GM21390 (cell line): ENCODE measurements around the gene MED22.
"Not testable (repeated sequence)": the region's sequence is repeated elsewhere in the genome, so short reads cannot be mapped to it uniquely, and the experiment has no call there.

Experiments
- ATAC-seq: cut with Tn5 transposase; IDR thresholded peaks from one replicate; pipeline ENCODE4 v1.9.1; 2021; ENCODE audit not compliant: unreplicated experiment

The MED22 gene

DNA sequence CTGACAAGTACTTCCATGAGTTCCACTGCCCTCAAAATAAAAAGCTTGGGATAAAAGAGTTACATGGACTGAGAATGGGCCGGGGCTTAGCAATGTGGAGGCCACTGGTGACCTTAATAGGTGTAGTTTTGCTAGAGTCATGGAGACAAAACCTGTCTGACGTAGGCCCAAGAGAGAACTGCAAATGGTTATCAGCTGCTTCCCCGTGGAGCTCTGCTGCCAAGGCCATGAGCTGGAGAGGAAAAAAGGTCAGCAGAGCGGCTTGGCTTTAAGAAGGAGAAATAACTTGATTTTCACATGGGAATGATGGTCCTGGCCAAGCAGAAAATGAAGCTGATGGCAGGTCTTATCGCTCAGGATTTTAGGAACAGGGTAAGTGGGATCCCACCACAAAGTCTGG lies 8.3 kb downstream of the MED22 start:
- ATAC-seq = no peak

DNA sequence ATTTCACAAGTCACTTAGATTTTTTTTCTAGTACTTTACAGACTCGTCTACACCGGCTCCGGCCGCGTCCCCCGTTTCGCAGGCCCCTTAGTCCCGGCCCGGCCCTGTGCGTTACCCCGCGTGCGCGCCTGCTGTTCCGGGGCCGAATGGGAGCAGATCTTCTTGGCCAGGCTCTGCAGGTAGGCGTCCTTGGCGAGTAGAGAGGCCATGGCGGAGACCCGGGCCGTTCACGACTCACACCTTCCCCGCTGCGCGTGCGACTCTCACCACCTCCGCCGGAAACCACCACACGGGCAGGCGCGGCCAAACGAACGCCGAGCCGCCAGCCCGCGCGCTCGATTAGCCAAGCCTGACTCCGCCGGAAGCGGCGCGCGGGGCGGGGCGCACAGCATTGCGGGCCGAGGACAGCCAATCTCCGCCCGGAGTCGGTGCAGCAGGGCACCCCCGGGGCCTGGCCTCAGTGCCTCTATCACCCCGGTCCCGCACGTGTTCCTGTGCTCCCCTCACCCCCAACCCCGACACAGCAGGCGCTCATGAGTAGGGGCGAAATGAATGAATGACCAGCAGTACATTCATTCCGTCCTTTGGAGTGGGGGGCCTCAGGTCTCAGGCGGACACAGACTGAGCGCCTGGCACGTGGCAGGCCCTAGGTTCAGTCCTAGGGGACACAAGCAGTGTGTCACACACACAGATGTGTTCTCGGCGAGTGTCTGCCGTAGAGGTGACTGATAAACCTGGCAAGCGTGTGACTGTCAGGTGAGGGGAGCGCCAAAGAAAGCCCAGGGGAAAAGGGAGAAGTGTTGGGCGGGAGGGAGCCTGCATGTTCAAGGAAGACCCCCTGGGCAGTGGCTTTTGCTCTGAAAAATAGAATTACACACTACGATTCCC lies 11.8 kb downstream of the MED22 start, which contains the start of gene SURF6:
TSS of gene SURF6 (minus strand) at position 265 of the 888 bp plus-strand sequence. CDS start at position 209, 56 bp downstream.
- peak; percentile 86 for ATAC-seq

DNA sequence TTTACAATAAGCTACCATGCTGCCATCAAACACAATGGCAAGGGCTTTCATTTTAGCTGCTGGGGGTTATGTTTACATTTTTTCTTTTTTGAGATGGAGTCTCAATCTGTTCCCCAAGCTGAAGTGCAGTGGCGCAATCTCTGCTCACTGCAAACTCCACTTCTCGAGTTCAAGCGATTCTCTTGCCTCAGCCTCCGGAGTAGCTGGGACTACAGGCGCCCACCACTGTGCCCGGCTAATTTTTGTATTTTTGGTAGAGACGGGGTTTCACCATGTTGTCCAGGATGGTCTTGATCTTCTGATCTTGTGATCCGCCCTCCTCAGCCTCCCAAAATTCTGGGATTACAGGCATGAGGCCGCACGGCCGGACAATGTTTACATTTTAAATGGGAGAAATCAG lies 13.0 kb downstream of the MED22 start:
- not testable (repeated sequence) for ATAC-seq

DNA sequence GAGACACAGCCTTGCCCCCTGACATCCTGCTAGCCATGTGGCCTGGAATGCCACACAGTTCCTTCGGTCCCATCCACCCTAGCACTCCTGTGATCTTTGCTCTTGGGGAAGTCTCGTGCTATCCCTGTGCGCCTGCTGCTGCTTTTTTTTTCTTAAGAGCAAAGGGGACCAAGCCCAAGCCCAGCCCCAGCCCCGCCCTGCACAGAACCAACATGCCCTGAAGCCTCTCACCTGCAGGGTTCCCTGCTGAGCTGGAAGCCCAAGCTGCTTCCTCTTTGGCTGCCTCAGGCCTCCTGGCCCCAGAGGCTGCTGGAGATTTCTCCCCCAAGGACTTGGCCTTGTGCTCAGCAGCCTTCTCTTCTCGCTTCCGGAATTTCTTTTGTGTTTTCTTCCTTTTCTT lies 13.8 kb downstream of the MED22 start:
- ATAC-seq = no peak

DNA sequence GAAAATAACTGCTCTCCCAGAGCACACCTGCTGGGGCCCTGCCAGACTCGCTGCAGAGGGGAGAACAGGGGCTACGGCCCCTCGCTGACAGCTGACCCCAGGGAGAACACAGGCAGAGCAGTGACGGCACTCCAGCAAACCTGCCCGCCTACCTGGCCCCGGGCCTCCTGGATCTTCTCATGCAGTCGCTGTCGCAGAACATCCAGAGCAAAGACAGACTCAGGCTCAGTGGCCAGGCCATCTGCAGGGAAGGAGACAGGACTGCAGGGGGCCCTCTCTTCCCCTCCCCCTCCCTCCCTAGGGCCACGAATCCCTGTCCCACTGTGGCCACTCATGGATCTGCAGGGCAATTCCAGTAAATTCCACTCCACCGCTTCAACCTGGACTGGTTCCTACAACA lies 14.4 kb downstream of the MED22 start:
- no peak for ATAC-seq

DNA sequence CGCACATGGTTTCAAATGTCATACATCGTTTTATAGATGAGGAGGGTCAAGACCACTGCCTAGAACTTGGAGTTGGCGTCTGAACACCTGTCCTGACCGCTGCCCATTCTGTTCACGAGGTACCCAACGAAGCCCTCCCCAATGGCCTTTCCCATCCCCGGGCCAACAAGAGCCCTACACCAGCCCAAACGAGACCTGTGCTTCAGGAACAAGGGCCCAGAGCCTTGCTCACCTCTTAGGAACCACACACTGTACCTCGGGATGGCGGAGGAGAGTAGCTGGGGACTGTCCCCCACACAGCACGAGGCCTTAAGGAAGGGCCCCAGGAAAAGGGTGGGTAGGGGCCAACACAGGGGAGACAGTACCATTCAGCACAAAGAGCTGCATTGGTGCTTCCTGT lies 14.9 kb downstream of the MED22 start:
- ATAC-seq = no peak

DNA sequence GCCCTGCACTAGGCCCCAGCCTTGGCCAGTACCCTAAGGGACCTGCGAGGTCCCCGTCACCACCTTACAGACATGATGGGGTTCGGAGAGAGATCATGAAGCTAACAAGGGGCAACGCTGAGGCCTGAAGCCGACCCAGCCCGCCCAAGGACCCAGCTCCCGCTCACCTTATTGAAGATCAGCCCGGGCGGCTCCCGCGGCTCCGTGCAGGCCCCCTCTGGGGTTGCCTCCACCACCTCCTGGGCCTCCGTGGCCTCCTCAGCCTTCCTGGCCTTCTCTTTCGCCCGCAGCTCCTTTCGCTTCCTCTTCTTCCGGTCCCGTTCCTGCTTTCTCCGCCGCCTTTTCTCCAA lies 15.6 kb downstream of the MED22 start:
- no peak for ATAC-seq

DNA sequence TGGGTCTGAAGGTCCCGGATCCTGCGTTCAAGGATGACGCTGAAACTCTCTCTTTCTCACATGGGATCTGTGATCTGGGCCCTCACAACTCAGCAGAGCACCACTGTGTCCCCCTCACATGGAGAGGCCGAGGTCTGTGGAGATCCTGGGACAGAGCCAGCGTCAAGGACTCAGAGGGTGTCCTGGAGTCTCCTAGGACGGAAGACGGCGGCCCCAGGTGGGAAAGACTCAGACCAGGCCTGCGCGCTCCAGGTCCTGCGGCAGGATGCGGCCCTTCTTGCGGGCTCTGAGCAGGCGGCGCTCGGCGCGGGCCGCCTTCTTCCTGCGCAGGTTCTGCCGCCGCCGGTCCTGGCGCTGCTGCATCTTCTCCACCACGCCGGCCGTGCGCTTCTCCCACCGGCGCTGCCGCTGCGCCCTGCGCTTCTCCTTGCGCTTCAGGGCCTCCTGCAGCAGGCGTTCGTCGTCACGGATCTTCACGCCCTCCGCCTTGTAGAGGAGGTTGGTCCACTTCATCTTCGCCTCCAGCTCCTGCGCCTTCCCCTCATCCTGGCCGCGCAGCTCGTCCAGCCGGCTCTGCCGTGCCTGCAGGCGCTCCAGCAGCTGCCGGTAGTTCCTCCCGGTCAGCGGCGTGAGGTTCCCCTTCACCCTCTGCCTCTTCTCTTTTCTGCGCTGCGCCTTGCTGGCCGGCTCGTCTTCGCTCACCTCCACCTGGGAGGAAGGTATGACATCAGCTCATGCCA lies 16.1 kb downstream of the MED22 start:
- ATAC-seq = no peak

DNA sequence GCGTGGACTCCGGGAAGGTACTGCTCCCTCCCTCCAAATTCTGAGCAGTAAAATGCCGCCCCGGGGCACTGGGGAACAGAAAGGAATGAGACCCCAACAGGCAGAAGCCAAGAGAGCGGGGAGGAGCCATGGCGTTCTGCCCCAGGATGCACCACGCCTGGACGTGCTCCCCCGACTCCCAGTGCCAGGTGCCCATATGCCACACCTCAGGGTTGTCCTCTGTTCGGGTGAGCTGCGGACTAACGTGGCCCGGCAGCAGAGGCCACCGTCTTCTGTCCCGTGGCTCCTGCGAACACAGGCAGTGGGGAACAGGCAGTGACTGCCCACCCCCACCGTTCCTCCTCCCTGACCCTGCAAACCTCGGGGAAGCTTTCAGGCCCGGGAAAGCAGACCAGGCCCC lies 16.7 kb downstream of the MED22 start:
- ATAC-seq = no peak

DNA sequence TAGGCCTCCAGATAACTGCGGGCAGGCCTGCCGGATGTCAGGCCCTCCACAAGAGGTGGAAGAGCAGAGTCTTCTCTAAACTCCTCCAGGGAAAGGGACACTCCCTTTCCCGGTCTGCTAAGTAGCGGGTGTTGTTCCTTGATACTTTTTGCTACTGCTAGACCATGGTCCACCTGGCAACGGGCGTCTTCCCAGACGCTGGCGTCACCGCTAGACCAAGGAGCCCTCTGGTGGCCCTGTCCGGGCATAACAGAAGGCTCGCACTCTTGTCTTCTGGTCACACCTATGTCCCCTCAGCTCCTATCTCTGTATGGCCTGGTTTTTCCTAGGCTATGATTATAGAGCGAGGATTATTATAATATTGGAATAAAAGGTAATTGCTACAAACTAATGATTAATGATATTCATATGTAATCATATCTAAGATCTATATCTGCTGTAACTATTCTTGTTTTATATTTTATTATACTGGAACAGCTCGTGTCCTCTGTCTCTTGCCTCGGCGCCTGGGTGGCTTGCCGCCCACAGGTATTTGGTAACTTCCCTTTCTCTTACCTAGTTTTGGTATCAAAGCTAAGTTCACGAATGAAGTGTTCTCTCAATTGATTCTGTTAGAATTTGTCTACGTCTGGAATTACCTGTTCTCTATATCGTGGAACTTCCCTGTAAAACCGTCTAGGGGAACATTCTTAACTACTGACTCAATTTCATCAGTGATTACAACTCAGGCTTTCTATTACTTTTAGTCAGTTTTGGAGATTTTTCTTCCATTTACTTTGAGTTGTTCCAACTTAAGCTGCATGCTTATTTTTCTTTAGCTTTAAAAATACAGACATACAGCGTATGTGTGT lies 18.4 kb downstream of the MED22 start:
- not testable (repeated sequence) for ATAC-seq

DNA sequence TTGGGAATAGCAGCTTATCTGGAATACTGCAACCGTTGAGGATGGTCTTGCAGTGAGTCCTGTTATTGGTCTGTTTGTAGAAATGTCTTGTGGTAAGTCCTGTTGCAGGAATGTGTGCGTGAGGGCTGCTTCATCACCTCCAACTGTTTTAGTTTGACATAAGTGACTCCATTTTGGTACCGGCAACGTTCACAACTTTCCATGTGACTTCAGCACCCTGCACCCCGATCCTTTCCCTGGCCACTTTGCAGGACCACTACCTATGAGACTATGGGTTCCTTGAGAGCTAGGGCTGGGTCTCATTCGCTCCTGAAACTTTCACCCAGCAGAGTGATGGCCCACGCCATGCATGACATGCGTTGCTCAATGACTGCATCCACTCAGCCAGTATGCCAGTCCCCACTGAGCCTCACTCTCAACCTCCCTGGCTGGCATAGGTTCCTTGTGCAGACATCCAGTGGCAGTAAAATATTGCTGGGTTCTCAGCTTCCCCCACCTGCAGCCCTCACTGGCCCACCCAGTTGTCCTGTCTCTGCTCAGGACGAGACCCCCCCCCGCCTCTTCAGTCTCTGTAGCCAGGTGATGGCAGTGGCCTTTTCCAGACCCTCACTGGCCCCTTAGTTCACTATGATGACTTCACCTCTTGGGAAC lies 20.0 kb downstream of the MED22 start:
- ATAC-seq = no peak

DNA sequence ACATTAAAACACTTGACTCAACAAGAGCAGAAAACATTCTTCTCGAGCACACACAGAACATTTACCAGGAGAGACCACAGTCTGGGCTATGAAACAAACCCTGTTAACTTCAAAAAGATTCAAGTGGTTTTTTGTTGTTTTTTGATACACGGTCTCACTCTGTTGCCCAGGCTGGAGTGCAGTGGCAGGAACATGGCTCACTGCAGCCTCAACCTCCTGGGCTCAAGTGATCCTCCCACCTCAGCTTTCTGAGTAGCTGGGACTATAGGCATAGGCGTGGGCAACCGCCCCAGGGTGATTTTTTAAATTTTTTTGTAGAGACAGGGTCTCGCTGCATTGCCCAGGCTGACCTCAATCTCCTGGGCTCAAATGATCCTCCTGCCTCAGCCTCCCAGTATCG lies 20.9 kb downstream of the MED22 start:
- not testable (repeated sequence) for ATAC-seq

DNA sequence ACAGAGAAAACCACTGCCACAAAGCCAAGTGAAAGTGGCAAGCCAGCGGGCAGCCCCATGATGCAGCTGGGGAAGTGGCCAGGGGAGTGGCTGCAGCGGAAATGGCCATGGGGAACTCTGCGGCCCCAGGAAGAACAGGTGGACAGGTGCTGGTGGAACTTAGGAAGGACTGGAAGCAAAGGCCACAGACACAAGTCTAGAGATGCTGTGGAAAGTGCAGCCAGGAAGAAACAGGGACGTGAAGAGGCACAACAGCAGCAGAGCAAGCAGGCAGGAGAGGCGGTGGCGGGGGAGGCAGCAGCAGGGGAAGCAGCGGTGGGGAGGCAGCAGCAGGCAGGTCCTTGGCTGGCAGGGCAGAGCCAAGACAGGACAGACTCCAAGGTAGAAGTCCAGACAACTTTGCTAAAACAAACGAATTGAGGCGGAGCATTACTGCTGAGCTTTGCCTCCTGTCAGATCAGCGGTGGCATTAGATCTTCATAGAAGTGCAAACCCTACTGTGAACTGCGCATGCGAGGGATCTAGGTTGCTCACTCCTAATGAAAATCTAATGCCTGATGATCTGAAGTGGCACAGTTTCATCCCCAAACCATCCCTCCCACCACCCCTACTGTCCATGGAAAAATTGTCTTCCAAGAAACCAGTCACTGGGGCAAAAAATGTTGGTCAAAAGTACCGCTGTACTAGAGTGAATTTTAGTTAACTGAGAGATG lies 23.8 kb downstream of the MED22 start:
- no peak for ATAC-seq

DNA sequence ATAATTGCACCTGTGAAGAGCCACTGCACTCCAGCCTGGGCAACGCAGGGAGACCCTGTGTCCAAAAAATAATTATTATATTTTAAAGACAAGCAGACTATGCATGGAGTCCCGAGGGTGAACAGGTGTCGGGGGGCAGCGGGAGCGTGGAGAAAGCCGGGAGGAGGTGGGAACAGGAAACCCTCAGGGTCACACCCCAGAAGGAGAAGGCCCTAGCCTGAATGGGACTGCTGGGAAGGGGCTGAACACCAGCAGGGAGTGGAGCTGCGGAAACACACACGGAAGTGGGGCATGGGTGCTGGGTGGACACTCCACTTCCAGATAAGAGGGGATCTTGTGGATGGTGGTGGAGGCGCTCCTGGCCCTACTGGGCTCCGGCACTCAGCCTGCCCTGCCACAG lies 24.7 kb downstream of the MED22 start:
- ATAC-seq = no peak

DNA sequence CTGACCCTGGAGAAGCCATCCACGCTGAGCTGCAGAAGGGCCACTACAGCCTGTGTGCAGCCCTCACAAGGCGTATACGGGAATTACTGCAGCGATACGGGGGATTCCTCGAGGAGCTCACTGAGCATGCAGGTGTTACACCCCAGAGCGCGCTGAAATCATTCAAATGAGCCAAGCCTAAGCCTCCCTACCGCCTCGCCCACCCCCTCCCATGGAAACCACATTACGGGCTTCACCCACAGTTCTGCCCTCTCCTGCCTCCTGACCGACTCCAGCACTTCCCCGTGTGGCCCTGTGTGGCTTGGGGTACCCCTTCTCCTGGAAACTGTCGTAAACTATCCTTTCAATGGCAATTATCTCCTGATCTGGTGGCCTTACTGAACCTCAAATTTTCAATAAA lies 25.2 kb downstream of the MED22 start:
- no peak for ATAC-seq

DNA sequence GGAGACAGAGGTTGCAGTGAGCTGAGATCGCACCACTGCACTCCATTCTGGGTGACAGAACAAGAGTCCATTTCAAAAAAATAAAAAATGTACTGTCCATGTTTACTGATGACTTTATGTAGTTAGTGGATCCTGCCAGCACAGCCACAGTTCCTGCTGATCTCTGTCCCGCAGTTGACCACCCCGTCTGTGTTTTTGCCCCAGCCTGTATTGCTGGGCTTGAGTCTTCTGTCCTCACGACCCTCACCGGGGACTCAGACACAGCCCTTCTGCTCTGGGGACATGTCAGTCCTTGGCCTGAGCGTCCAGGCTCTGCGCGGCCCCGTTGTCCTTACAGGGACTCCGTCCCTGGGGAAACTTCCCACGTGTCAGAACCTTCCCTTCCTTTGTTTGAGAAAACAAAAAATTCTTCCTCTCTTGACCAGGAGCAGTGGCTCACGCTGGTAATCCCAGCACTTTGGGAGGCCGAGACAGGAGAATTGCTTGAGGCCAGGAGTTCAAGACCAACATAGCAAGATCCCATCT lies 26.5 kb downstream of the MED22 start:
- no peak for ATAC-seq

DNA sequence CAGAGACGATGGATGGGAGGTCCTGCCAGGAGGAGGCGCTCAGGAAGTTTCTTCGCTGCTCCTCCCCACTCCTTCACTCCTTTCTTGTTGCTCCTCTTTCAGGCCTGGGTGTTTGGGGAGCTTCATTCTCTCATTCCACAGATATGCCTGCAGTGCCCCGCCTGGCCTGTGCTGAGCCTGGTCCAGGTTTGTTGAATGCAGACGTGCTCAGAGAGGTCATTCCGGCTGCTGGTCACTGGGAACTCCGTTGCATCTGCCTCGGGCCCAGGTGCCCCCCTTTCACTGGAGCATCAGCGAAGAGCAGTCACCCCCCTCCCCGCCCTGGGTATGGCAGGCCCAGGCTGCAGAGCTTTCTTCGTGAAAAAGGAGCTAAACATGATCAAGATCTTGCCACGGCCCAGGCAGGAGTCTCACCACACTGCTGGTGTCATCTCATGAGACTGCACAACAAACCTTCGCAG lies 27.5 kb downstream of the MED22 start:
- no peak for ATAC-seq

DNA sequence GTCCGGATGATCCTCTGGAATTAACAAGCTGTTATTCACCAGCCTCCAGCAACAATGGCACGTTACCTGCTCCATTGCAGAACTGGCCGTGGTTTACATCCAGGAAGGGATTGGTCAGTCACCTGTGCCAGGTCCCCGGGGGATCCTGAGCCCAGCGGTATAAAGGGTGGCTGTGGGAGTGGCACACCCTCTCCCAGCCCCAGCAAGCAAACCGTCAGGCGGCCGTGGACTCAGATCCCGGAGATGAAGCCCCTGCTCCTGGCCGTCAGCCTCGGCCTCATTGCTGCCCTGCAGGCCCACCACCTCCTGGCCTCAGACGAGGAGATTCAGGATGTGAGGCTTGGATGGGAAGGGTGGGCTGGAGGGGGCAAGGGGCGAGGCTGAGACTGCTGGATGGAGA lies 30.4 kb downstream of the MED22 start:
- ATAC-seq = not testable (repeated sequence)

DNA sequence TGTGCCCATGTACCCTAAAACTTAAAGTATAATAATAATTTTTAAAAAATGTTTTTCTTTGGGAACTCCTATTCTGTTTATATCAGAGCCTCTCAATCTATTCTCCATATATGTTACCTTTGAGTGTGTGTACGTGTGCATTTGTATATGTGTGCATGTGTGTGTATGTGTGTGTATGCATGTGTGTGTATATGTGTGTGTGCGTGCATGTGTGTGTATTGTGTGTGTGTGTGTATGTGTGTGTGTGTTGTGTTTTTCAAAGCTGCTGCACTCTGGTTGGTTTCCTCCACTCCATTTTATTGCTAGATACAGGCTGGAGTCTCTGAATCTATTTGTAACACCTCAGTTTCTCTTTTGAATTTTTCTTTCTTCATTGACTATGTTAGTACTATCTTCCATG lies 31.9 kb downstream of the MED22 start:
- ATAC-seq = no peak

DNA sequence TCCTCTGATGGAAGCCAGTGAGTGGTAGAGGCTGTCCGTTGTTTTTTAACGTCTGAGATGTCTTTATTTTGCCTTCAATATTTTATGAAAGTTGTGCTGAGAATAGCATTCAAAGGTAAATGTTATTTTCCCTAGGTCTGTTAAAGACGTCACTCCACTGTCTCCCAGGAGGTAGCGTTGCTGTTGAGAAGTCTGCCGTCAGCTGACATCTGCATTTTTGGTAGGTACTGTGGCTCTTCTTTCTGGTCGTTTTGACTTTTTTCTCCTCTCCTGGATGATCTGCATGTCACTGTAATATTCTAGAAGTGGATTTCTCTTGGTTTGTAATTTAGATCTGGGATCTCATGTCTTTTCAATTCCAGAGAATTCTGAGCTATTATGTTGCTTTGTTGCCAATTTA lies 38.3 kb downstream of the MED22 start:
- no peak for ATAC-seq
